ENCODE results near the gene QSOX1.
A peak's percentile ranks its signal among the peaks of the same experiment; 100 is the strongest.

The QSOX1 gene

GRCh38 chr1:180182643-180183311, 28.1 kb downstream of the QSOX1 start:
- no peak for DNase-seq (ENCODE audit: low spot score)
- peaks cover 4% of the 10 kb centered on the region for H3K36me3 Mint-ChIP-seq (ENCODE audit: low read depth)
- no peak overlapping the region for H3K4me3 Mint-ChIP-seq
- H3K9me3 Mint-ChIP-seq, result no peaks in the 10 kb centered on the region
- no peak overlapping the region for H3K27ac Mint-ChIP-seq
- H3K4me1 Mint-ChIP-seq (ENCODE audit: low read depth), result no peaks in the 10 kb centered on the region
- H3K27me3 Mint-ChIP-seq (ENCODE audit: low read depth), result no peaks in the 10 kb centered on the region

- no peak for DNase-seq (ENCODE audit: low spot score)
- peaks cover 4% of the 10 kb centered on the region for H3K36me3 Mint-ChIP-seq (ENCODE audit: low read depth)
- H3K27me3 Mint-ChIP-seq (ENCODE audit: low read depth), result no peaks in the 10 kb centered on the region
- no peak overlapping the region for H3K27ac Mint-ChIP-seq
- H3K4me3 Mint-ChIP-seq, result no peak overlapping the region
- H3K9me3 Mint-ChIP-seq, result no peaks in the 10 kb centered on the region
- no peaks in the 10 kb centered on the region for H3K4me1 Mint-ChIP-seq (ENCODE audit: low read depth)
These were observed 28.8 kb downstream of the QSOX1 start for GRCh38 chr1:180183426-180183825.

- Mint-ChIP-seq H3K4me1 (ENCODE audit: low read depth) (no peaks in the 10 kb centered on the region), H3K27ac (no peak overlapping the region), H3K4me3 (no peak overlapping the region), H3K27me3 (ENCODE audit: low read depth) (no peaks in the 10 kb centered on the region), H3K9me3 (no peaks in the 10 kb centered on the region), H3K36me3 (ENCODE audit: low read depth) (peaks cover 4% of the 10 kb centered on the region)
- no peak for DNase-seq (ENCODE audit: low spot score)
These were observed 29.4 kb downstream of the QSOX1 start for GRCh38 chr1:180184041-180184440.

- Mint-ChIP-seq H3K36me3 (ENCODE audit: low read depth) (peaks cover 4% of the 10 kb centered on the region), H3K4me3 (no peak overlapping the region), H3K4me1 (ENCODE audit: low read depth) (no peaks in the 10 kb centered on the region), H3K27ac (no peak overlapping the region), H3K27me3 (ENCODE audit: low read depth) (no peaks in the 10 kb centered on the region), H3K9me3 (no peaks in the 10 kb centered on the region)
- no peak for DNase-seq (ENCODE audit: low spot score)
These were observed 30.6 kb downstream of the QSOX1 start for GRCh38 chr1:180185281-180185680.

GRCh38 chr1:180185971-180186645, 31.4 kb downstream of the QSOX1 start:
- no peaks in the 10 kb centered on the region for H3K4me1 Mint-ChIP-seq (ENCODE audit: low read depth)
- H3K36me3 Mint-ChIP-seq (ENCODE audit: low read depth), result peaks cover 4% of the 10 kb centered on the region
- no peak for DNase-seq (ENCODE audit: low spot score)
- H3K27ac Mint-ChIP-seq, result no peak overlapping the region
- no peak overlapping the region for H3K4me3 Mint-ChIP-seq
- no peaks in the 10 kb centered on the region for H3K27me3 Mint-ChIP-seq (ENCODE audit: low read depth)
- H3K9me3 Mint-ChIP-seq, result no peaks in the 10 kb centered on the region

GRCh38 chr1:180186831-180187230, 32.2 kb downstream of the QSOX1 start:
- H3K36me3 Mint-ChIP-seq (ENCODE audit: low read depth), result peaks cover 4% of the 10 kb centered on the region
- no peak overlapping the region for H3K4me3 Mint-ChIP-seq
- H3K27me3 Mint-ChIP-seq (ENCODE audit: low read depth), result no peaks in the 10 kb centered on the region
- H3K9me3 Mint-ChIP-seq, result no peaks in the 10 kb centered on the region
- H3K4me1 Mint-ChIP-seq (ENCODE audit: low read depth), result peaks cover 4% of the 10 kb centered on the region
- H3K27ac Mint-ChIP-seq, result no peak overlapping the region
- no peak for DNase-seq (ENCODE audit: low spot score)

GRCh38 chr1:180187626-180188025, 33.0 kb downstream of the QSOX1 start:
- H3K27ac Mint-ChIP-seq, result no peak overlapping the region
- peaks cover 2% of the 10 kb centered on the region for H3K36me3 Mint-ChIP-seq (ENCODE audit: low read depth)
- H3K4me3 Mint-ChIP-seq, result no peak overlapping the region
- no peaks in the 10 kb centered on the region for H3K27me3 Mint-ChIP-seq (ENCODE audit: low read depth)
- DNase-seq (ENCODE audit: low spot score), result no peak
- H3K4me1 Mint-ChIP-seq (ENCODE audit: low read depth), result peaks cover 6% of the 10 kb centered on the region
- H3K9me3 Mint-ChIP-seq, result no peaks in the 10 kb centered on the region

- DNase-seq (ENCODE audit: low spot score), result no peak
- Mint-ChIP-seq H3K4me1 (ENCODE audit: low read depth) (peaks cover 6% of the 10 kb centered on the region), H3K27me3 (ENCODE audit: low read depth) (no peaks in the 10 kb centered on the region), H3K27ac (no peak overlapping the region), H3K4me3 (no peak overlapping the region), H3K36me3 (ENCODE audit: low read depth) (peaks cover 2% of the 10 kb centered on the region), H3K9me3 (no peaks in the 10 kb centered on the region)
These were observed 33.4 kb downstream of the QSOX1 start for GRCh38 chr1:180188091-180188506.

GRCh38 chr1:180188684-180189175, 34.1 kb downstream of the QSOX1 start:
- Mint-ChIP-seq H3K4me1 (ENCODE audit: low read depth) (peaks cover 6% of the 10 kb centered on the region), H3K27me3 (ENCODE audit: low read depth) (no peaks in the 10 kb centered on the region), H3K9me3 (no peaks in the 10 kb centered on the region), H3K4me3 (no peak overlapping the region), H3K27ac (peak overlapping the region; percentile 55), H3K36me3 (ENCODE audit: low read depth) (peaks cover 2% of the 10 kb centered on the region)
- DNase-seq (ENCODE audit: low spot score), result no peak

GRCh38 chr1:180190091-180190490, 35.4 kb downstream of the QSOX1 start:
- Mint-ChIP-seq H3K27ac (no peak overlapping the region), H3K4me3 (no peak overlapping the region)
- no peak for DNase-seq (ENCODE audit: low spot score)

GRCh38 chr1:180192172-180192571, 37.5 kb downstream of the QSOX1 start:
- Mint-ChIP-seq H3K4me1 (ENCODE audit: low read depth) (peaks cover 6% of the 10 kb centered on the region), H3K36me3 (ENCODE audit: low read depth) (no peaks in the 10 kb centered on the region), H3K4me3 (no peak overlapping the region), H3K27ac (peak overlapping the region; percentile 29), H3K27me3 (ENCODE audit: low read depth) (no peaks in the 10 kb centered on the region), H3K9me3 (no peaks in the 10 kb centered on the region)
- DNase-seq (ENCODE audit: low spot score), result no peak

More at GRCh38 chr1:180190091-180190490, 35.4 kb downstream of the QSOX1 start:
- H3K36me3 Mint-ChIP-seq (ENCODE audit: low read depth), result no peaks in the 10 kb centered on the region
- H3K4me1 Mint-ChIP-seq (ENCODE audit: low read depth), result peaks cover 6% of the 10 kb centered on the region
- no peaks in the 10 kb centered on the region for H3K9me3 Mint-ChIP-seq
- H3K27me3 Mint-ChIP-seq (ENCODE audit: low read depth), result no peaks in the 10 kb centered on the region

- Mint-ChIP-seq H3K27ac (no peak overlapping the region), H3K27me3 (ENCODE audit: low read depth) (no peaks in the 10 kb centered on the region), H3K36me3 (ENCODE audit: low read depth) (no peaks in the 10 kb centered on the region), H3K4me3 (no peak overlapping the region), H3K9me3 (no peaks in the 10 kb centered on the region), H3K4me1 (ENCODE audit: low read depth) (peaks cover 6% of the 10 kb centered on the region)
- no peak for DNase-seq (ENCODE audit: low spot score)
These were observed 38.7 kb downstream of the QSOX1 start for GRCh38 chr1:180193141-180194047.

GRCh38 chr1:180194048-180194425, 39.4 kb downstream of the QSOX1 start:
- Mint-ChIP-seq H3K36me3 (ENCODE audit: low read depth) (no peaks in the 10 kb centered on the region), H3K4me3 (no peak overlapping the region), H3K4me1 (ENCODE audit: low read depth) (peaks cover 6% of the 10 kb centered on the region), H3K27me3 (ENCODE audit: low read depth) (no peaks in the 10 kb centered on the region), H3K9me3 (no peaks in the 10 kb centered on the region), H3K27ac (no peak overlapping the region)
- DNase-seq (ENCODE audit: low spot score), result no peak

All from T-helper 2 cell treated with Interferon-gamma antibody and Interleukin-4, amounts not matched to agents 5 μg/mL and 100 μg/mL, for 36 hours (primary cell).